Measurements from ENCODE around the gene IFT20. TPM values are rescaled to one million over a fixed set of nuclear protein-coding genes. Genes with fewer than 3 reads are reported as not detected.
A peak's percentile ranks its signal among the peaks of the same experiment; 100 is the strongest.

The IFT20 gene
- total RNA-seq, 2 donors from 2014 or later = 15.6 to 19.6 TPM

DNA sequence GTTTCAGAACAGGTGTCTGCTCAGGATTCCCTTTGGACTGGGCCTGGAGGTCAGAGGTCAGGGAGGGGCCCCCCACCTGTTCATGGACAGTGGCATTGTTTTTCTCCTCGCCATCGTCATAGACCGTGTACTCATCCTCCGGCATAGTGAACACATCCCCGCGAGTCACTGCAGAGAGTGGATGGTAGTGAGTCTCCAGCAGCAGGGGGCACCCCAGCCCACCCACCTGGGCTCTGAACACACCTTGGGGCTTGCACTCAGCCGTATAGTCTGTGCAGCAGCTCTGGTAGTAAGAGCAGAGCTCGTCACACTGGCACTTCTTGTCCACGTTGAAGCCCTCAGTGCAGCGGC lies 34.4 kb upstream of the IFT20 start:
- Histone ChIP-seq H3K9me3 (no peaks in the 10 kb centered on the region), H3K4me3 (no peak overlapping the region), H3K36me3 (no peaks in the 10 kb centered on the region), H3K27ac (peak overlapping the region; percentile 57 to 69), H3K27me3 (no peaks in the 10 kb centered on the region), H3K4me1 (peaks cover 0 to 37% of the 10 kb centered on the region in 2 donors)
- DNase-seq (ENCODE audit: low spot score) = no peak
- TF ChIP-seq, protein P1, sequence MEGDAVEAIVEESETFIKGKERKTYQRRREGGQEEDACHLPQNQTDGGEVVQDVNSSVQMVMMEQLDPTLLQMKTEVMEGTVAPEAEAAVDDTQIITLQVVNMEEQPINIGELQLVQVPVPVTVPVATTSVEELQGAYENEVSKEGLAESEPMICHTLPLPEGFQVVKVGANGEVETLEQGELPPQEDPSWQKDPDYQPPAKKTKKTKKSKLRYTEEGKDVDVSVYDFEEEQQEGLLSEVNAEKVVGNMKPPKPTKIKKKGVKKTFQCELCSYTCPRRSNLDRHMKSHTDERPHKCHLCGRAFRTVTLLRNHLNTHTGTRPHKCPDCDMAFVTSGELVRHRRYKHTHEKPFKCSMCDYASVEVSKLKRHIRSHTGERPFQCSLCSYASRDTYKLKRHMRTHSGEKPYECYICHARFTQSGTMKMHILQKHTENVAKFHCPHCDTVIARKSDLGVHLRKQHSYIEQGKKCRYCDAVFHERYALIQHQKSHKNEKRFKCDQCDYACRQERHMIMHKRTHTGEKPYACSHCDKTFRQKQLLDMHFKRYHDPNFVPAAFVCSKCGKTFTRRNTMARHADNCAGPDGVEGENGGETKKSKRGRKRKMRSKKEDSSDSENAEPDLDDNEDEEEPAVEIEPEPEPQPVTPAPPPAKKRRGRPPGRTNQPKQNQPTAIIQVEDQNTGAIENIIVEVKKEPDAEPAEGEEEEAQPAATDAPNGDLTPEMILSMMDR (IDR thresholded peaks at IDR 0.05) = no peak

DNA sequence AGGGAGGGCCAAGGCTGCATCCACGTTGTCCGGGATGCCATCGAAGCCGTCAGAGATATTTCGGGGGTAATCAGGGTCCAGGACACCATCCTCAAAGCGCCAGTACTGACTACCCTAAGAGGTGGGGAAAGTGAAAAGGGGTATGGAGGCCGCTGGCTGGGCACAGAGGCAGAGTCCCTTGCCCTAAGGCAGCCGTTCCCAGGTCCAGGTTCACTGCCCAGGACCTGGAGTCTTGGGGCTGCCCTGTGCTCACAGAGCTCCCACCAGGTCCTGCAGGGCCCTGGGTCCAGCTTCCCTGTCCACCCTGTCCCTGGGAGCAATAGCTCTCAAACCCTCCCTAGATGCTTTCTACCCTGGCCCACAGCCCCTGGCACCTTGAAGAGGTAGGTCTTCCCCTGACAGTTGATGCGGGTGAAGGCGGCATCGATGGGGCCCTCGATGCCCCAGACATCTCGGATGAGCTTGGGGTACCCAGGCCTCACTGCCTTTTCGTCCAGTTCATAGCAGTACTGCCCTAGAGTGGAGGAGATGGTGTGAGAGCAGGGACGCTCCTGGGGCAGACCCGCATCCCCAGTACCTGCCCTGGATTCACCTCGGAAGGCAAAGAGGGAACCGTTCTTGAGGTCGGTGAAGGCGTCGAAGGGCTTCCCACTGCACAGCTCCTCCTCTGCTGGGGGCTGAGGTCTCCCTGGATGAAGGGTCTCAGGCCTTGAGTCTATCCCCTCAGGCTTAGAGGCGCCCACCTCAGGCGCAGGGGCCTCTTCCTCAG lies 33.8 kb upstream of the IFT20 start:
- no peak for DNase-seq (ENCODE audit: low spot score)
- Histone ChIP-seq H3K27ac (no peak overlapping the region), H3K4me3 (no peak overlapping the region), H3K9me3 (no peaks in the 10 kb centered on the region), H3K27me3 (no peaks in the 10 kb centered on the region), H3K36me3 (peaks cover 2% of the 10 kb centered on the region), H3K4me1 (peaks cover 0 to 37% of the 10 kb centered on the region in 2 donors)
- TF ChIP-seq, protein P1 (IDR thresholded peaks at IDR 0.05) = no peak

DNA sequence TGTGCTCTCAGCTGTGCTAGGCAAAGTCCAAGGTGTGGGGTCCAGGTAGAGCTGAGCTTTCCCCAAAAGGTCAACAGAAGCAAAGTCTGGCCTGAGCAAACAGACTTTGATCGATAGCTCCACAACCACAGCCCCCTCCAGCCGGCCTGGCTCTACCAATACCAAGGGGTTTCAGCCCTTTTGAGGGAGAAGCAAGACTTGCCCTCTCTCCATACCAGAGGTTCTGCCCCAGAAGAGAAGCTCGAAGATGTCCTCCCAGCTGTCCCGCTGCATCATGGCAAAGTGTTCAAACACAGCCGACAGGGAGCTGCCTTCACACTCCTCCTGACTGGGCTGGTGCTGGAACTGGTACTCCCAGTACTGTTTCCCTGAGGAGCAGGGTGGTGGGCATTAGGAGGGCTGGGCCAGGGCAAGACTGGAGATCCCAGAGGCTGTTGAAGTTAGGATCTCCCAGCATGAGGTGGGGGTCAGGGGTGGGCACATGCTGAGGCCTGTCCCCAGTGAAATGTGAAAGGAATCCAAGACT lies 33.1 kb upstream of the IFT20 start:
- Histone ChIP-seq H3K27ac (no peak overlapping the region), H3K9me3 (no peaks in the 10 kb centered on the region), H3K4me1 (peaks cover 0 to 32% of the 10 kb centered on the region in 2 donors), H3K27me3 (no peaks in the 10 kb centered on the region), H3K36me3 (peaks cover 10% of the 10 kb centered on the region), H3K4me3 (no peak overlapping the region)
- TF ChIP-seq, protein P1 (IDR thresholded peaks at IDR 0.05) = no peak
- no peak for DNase-seq (ENCODE audit: low spot score)

DNA sequence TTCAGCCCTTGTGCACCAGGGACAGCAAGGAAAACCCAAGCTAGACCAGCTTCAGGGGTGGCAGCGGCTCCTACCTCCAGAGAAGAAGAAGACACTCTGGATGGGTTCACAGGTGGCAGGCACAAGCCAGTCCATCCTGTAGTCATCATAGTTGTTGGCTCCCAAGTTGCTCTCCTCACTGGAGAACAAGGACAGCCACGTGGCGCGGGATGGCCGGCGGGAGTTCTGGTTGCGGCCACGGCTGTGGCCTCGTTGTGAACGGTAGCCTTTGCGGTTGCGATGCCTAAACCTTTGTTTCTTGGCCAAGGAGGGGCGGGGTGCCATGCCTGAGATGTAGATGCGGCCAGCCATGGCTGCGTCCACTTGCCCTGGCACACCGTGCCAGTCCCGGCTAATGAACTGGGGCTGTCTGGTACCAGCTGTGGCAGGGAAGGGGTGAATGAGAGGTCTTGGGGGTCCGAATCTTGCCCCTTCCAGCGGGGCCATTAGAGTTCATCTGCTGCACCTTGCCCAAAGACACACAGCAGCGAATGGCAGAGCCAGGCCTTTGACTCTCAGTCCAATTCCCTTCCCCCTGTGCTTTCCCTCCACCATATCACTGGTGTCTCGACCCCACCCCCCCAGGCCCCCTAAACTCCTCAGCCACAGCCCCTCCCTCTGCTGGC lies 32.5 kb upstream of the IFT20 start:
- Histone ChIP-seq H3K4me3 (no peak overlapping the region), H3K27ac (no peak overlapping the region), H3K36me3 (peaks cover 16% of the 10 kb centered on the region), H3K4me1 (peaks cover 0 to 26% of the 10 kb centered on the region in 2 donors), H3K9me3 (no peaks in the 10 kb centered on the region), H3K27me3 (no peaks in the 10 kb centered on the region)
- no peak for DNase-seq (ENCODE audit: low spot score)
- TF ChIP-seq, protein P1 (IDR thresholded peaks at IDR 0.05) = no peak

DNA sequence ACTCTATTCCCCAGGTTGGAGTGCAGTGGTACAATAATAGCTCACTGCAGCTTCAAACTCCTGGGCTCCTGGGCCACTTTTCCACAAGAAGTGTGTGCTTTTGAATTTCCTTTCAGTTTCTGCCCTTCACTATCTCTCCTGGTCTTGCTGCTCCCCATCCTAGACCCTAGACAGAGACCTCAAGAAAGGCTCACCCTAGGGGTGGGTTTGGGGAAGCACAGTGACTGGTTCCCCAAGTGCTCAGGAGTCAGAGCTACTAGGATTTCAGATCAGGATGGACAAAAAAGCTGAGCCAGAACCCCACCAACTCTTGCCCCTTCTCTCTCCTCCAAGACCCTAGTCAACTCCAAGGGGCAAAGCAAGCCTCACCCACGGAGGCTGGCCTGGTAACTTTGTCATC lies 31.3 kb upstream of the IFT20 start:
- DNase-seq (ENCODE audit: low spot score) = no peak
- Histone ChIP-seq H3K27me3 (no peaks in the 10 kb centered on the region), H3K9me3 (no peaks in the 10 kb centered on the region), H3K4me1 (peaks cover 0 to 16% of the 10 kb centered on the region in 2 donors), H3K27ac (no peak overlapping the region), H3K4me3 (no peak overlapping the region), H3K36me3 (peaks cover 25% of the 10 kb centered on the region)
- TF ChIP-seq, protein P1 (IDR thresholded peaks at IDR 0.05) = no peak

Data from right atrium auricular region (tissue), 2 donors.